ENCODE results near the gene DNASE2. TPM values are rescaled to one million over a fixed set of nuclear protein-coding genes. Genes with fewer than 3 reads are reported as not detected.
"Not testable (repeated sequence)": the region's sequence is repeated elsewhere in the genome, so short reads cannot be mapped to it uniquely, and the experiment has no call there.

DNASE2 gene, protein sequence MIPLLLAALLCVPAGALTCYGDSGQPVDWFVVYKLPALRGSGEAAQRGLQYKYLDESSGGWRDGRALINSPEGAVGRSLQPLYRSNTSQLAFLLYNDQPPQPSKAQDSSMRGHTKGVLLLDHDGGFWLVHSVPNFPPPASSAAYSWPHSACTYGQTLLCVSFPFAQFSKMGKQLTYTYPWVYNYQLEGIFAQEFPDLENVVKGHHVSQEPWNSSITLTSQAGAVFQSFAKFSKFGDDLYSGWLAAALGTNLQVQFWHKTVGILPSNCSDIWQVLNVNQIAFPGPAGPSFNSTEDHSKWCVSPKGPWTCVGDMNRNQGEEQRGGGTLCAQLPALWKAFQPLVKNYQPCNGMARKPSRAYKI
- total RNA-seq, result 22.5 TPM

DNA sequence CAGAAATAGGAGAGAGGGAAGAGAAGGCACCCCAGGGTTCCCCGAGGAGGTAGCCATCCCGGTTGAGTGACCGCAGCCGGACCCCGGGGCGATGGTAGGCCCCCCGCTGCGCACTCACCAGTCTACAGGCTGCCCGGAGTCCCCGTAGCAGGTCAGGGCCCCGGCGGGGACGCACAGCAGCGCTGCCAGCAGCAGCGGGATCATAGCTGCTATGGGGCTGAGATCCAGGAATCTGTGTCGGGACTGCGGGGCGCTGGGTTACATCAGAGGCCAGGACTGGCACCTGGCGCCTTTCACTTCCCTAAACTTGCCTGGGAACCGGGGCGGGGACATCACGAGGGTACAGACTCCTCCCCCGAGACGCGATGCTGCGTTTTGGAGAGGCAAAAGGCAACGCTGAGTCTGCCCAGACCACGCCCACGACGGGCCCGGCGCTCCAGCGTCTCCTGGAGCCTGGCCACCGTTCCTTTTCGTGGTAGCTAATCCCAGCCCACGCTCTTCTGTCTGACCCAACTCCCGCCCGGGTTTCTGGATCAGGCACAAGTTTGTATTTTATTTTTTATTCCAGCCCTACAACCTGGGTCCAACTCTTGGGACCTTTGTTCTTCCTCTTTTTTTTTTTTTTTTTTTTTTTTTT lies at the start of gene DNASE2:
TSS of gene DNASE2 (minus strand) at position 278 of the 637 bp plus-strand sequence. CDS start at position 204, 74 bp downstream.
- peak; percentile 87 for ATAC-seq

DNA sequence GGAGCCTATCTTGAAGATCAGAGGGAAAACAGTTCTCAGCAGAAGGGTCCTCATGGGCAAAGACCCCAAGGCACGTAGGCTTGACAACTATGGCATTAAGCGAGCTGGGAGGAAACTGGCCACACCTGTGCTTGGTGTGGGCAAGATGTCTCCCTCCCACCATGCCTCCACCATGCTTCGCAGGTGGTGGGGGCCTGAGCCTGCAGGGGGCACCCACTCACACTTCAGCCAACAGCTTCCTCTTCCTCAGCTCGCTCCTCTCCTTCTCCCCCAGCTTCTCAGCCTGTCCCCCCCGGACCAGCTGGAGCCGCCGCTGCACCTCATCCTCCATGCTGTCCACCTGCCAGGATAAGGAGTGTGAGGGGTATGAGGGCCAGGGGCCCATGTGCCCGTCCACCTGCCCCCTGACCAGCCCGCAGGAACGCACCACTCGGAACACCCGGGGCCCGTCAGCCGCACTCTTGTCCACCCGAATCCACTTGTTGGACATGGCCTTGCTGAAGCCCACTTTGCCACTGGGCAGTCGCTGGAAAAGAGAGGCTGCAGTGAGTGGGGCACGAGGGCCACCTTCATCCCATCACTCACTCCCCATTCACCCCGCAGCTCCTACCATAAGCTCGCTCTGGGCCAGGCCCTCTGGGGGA lies 48.9 kb upstream of the DNASE2 start:
- ATAC-seq, result no peak

DNA sequence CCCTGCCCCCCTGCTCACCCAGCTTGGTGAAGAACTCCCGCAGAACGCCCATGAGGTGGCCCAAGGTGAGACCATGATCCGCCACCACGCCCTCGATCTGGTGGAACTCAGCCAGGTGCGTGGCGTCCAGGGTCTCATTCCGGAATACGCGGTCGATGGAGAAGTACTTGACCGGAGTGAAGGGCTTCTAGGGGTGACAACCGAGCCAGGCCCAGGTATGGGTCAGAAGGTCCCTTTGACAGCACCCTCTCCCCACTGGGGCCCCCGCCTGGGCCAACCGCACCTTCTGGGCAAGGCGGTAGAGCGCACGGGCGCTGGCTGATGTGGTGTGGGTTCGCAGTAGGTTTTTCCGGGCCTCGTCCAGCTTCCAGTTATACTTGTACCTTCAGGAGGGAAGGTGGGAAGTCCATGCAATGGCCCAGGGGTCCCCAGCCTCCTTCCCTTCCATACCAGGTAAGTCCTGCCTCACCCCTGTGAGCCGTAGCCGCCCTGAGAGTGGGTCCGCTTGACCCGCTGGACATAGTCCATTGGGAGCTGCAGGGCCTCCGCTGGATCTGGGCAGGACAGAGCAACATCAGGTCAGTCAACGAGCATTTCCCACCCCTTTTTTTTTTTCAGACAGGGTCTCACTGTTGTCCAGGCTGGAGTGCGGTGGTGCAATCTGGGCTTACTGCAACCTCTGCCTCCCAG lies 43.5 kb upstream of the DNASE2 start:
- ATAC-seq, result no peak

DNA sequence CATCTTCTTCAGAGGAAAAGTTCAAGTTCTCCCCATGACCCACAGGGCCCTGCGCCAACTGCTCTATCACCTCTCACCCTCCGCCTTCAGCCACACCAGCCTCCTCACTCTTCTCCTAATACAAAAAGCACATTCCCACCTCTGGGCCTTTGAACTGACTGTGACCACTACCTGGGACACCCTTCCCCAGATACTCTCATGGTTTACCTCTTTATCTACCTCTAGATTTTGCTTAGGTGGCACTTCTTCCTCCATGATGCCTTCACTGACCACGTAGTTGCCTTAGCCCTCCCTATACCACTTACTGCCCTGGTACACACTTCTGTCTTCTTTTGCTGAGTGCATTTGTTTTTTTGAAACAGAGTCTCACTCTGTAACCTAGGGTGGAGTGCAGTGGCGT lies 41.7 kb upstream of the DNASE2 start:
- ATAC-seq, result no peak

DNA sequence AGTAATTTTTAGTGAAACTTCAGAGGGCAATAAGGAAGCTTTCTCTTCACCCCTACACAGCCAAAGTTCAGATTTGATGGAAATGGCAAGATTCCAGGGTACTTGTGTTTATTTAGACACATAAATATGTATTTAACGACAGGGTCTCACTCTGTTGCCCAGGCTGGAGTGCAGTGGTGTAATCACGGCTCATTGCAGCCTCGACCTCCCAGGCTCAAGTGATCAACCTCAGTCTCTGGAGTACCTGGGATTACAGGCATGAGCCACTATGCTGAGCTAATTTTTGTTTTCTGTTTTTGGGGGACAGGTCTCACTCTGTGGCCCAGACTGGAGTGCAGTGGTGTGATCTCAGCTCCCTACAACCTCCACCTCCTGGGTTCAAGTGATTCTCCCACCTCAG lies 39.8 kb upstream of the DNASE2 start:
- no peak for ATAC-seq

DNA sequence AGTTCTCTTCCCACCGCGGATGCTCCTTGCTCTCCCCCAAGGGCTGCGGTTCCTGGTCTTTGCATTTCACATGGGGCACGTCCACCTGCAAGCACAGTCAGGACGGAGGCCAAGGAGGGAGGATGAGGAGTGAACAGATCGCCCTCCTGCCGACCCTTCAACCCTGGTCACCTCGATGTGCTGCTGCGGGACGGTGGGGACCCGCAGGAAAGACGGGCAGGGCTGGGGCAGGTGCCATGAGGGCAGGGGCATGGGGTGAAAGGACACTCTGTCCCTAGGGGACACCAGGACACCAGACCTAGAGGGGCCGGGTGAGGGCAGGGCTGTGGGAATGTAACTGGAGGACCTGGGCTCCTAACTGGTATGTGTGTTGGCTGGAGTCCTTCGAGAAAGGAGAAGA lies 37.0 kb upstream of the DNASE2 start:
- ATAC-seq, result no peak

DNA sequence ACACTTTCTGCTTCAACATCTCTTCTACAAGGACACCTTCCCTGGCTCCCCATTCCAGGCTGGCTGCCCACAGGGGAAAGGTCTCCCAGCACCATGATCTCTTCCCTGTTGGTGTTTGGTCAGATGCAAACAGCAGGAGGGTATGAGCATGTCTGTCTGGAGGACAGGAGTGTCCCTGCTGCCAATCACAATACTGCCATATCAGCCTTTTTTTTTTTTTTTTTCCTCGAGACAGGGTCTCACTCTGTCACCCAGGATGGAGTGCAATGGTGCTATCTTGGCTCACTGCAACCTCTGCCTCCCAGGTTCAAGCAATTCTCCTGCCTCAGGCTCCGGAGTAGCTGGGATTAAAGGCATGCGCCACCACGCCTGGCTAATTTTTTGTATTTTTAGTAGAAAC lies 34.6 kb upstream of the DNASE2 start:
- ATAC-seq, result not testable (repeated sequence)

DNA sequence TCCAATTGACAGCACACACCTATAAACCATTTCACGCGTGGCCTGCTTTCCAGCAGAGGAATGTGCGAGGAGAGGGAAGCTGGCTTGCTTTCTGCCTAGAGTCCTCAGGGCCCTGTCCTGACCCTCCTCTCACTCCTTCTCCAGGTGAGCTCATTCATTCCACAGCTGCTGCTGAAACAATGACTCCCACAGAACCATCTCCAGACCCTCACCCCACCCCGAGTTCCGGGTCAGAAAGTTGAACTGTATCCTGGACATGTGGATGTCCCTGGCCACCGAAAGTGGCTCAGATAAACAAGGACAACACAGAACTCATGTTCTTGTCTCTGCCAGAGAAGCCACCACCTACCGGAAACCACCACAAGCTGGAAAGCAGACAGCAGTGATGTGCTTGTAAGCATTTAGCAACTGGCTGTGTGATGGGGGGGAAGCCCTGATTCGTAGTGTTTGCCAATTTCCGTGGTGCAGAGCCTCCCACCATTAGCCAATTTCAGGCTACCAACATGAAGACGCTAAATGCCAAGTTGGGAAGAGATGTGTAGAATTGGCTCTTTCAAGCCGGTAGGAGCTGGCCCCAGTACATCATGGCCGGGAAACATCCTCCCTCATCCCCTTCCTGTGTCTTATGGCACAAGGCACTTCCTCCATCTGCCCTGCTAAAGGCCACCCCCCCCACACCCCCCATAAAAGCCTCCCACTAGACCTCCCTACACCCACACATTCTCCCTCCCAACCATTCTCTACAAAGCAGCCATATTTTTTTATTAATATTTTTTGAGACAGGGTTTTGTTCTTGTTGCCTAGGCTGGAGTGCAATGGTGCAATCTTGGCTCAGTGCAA lies 32.8 kb upstream of the DNASE2 start:
- ATAC-seq, result peak; percentile 6

DNA sequence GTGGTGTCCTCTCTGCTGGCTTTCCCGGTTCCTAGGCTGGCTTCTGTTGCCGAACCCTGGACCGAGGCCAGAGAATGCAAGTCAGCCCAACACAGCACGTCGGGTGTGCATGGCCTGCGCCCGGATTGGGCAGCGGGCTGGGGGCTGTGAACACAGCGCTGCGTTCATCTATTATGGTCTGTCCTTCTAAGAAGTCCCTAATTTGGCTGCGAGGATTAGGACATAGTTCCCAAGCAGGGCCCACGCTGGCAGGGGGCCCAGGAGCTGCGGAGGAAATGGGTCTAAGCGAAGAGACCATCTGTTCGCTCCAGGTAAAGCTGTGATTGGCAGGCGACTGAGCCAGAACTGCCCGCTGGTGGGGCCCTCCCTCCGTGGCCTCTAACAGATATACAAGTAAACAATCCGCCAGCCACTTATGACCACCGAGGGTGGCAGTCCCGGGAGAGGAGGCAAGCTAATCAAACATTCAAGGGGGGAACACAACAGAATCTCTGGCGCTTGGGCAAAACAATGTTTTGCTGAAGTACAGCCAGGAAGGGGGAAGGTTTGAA lies 31.8 kb upstream of the DNASE2 start:
- peak; percentile 76 for ATAC-seq

DNA sequence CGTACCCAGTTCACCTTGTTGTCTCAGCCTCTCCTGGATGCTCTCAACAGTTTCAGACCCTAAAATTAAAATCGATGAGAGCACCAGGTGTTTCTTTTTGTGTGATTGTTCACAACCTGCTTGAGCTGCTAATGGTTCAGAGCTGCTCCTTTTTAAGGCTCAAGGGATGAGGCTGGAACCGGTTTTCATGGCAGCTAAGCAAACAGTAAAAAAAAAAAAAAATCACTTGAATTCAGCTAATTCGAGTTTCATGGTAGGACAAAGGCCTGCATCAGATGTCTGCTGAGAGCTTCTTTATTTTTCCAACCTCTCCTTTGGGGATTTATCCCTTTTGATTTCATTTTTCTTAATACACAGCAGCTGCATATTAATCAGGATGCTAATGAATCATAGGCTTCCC lies 31.3 kb upstream of the DNASE2 start:
- peak; percentile 12 for ATAC-seq

DNA sequence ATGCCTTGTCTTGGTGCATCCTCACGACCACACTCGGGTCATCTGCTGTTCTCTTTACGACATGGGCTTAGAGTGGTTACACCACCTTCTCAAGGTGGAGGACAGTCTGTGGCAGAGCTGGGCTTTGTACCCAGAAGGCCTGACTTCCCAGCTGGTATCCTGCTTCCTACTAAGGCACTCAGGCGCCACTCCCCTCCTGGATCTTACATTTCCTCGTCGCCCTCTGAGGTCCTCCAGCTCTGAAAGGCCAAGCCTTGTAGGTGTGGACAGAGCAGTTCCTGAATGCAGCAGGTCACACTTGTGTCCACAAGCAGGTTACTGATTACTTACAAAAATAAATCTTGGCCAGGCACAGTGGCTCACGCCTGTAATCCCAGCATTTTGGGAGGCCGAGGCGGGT lies 25.9 kb upstream of the DNASE2 start:
- no peak for ATAC-seq

DNA sequence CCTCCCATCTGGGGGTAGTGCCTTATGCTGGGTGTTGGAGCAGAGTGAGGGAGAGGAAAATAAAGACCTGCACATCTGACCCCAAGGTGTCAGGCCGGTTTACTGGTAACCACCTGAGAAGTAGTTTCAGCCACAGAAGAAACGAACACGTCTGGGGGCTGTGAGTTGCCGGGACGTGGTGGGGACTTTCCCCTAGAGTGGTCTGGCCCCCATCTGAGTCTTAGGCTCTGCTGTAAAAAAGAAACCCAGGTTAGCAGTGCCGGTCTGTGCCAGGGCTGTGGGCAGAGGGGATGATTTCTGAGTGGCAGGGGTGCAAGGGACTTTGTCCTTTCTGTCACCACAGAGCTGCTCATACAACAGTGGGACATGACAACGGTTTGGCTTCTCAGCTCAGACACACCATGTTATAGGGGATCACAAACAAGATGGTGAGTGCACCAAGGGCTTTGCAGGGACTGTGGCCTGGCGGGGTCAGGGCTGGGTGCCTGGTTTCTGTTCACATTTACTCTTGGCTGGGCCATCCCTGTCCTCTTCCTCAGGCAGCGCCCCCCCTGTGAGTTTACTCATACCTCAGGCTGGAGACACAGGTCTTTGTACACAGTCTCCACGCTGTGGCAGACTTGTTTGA lies 18.8 kb upstream of the DNASE2 start:
- no peak for ATAC-seq

DNA sequence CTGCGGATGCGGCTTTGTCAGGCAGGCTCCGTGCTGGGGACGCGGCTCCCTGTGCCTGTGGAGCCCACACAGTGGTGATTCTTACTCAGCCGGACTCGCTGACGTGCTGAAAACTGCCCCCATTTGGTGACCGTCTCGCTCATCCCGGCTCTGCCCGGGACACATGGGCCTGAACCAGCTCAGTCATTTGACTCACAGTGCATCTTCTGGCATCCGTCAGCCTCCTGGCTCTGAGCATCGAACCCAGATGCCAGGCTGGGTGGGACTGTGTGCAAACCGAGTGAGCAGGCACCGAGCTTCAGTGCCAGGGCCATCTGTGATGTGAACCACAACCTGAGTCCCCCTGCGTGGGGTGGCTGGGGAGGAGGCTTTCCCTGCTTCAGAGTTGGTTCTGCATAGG lies 15.2 kb upstream of the DNASE2 start:
- no peak for ATAC-seq

DNA sequence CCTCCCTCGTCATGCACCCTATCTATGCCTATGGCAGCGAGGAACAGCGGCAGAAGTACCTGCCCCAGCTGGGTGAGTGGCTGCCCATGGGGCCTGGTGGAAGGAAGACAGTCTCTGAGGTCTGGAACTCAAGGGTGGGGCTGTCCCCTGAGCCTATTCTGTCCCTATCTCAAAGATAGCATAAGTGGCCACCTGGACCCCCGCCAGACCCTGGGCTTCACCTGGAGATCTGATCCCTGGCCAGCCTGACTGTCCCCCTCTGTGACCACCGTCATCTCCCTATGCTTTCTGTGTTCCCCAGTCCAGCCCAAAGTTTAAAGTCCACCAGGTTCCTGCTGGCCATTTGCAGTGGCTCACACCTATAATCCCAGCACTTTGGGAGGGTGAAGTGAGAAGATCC lies 12.3 kb upstream of the DNASE2 start:
- ATAC-seq, result no peak

DNA sequence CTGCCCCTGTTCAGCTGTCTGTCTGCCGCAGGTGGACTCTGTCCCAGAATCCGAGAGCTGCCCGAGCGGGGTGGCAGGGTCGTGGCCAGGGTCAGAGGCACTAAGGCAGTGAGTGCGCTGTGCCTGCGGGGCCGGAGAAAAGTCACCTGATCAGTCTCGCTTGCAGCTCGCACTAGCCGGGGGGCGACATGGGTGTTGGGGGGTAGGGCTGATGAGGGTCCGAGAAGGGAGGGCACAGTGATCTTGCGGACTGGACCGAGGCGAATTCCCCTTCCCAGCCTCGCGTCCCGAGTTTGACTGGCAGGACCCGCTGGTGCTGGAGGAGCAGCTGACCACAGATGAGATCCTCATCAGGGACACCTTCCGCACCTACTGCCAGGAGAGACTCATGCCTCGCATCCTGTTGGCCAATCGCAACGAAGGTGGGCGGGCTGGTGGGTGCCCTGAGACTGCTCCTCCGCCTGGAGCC lies 10.3 kb upstream of the DNASE2 start:
- ATAC-seq, result peak; percentile 5

DNA sequence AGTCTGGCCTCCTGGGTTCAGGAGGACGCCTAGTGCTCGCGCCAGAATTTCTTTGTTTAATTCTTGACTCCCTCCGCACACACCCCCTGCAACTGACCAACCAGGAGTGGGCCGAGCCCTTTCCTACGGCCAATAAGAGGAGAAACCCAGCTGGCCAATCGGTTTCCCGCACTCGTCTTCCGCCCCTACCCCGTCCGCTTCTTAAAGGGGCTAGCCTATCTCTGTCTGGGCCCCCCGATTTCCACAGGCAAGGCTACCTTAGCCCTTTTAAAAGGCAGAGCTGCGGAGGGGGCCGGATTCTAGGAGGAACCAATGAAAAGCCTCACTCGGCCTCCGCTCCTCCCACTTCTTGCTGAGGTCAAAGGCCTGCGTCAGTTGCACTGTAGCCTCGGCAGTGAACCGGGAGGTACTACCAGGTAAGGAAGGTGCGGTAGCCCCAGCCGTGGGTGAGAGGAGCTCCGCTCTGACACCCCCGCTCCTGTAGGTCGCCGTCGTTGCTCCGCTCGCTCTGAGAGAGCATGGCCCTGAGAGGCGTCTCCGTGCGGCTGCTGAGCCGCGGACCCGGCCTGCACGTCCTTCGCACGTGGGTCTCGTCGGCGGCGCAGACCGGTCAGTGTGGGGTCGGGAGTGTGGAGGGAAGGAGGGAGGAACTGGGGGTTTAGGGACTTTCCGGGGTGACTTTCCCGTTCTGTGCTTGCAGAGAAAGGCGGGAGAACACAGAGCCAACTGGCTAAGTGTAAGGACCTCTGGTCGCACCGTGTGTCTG lies 9.7 kb upstream of the DNASE2 start, which contains the start of gene GCDH:
TSS of gene GCDH (plus strand) at position 374 of the 766 bp plus-strand sequence. CDS start at position 519, 145 bp downstream.
- ATAC-seq, result peak; percentile 96

DNA sequence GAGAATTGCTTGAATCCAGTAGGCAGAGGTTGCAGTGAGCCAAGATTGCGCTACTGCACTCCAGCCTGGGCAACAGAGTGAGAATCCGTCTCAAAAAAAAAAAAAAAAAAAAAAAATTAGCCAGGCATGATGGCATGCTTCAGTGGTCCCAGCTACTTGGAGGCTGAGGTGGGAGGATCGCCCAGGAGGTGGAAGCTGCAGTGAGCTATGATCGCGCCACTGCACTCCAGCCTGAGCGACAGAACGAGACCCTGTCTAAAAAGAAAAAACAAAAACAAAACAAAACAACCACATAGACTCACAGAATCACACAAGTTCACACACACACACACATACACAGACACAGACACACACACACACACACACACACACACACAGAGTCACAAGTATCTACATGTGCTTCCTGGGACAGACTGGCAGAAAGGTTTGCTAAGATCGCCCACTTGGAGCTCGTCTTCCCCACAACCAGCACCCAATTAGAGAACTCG lies 9.1 kb upstream of the DNASE2 start:
- ATAC-seq, result not testable (repeated sequence)

DNA sequence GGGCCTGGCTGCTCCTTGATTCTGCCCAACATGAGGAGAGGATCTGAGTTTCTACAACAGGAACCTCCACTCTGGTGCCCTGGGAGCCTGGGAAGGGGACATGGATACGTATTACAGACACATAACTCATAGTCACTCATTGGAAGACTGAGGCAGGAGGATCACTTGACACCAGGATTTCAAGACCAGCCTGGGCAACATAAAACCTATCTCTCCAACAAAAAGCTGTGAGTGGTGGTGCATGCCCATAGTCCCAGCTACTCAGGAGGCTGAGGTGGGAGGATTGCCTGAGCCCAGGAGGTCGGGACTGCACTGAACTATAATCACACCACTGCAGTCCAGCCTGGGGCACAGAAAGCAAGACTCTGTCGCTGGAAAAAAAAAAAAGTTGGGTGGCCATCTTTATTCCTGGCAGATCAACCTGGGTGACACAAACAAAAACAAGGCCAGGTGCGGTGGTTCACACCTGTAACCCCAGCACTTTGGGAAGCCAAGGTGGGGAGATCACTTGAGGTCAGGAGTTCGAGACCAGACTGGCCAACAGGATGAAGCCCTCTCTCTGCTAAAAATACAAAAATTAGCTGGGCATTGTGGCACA lies 6.9 kb upstream of the DNASE2 start:
- ATAC-seq, result no peak

DNA sequence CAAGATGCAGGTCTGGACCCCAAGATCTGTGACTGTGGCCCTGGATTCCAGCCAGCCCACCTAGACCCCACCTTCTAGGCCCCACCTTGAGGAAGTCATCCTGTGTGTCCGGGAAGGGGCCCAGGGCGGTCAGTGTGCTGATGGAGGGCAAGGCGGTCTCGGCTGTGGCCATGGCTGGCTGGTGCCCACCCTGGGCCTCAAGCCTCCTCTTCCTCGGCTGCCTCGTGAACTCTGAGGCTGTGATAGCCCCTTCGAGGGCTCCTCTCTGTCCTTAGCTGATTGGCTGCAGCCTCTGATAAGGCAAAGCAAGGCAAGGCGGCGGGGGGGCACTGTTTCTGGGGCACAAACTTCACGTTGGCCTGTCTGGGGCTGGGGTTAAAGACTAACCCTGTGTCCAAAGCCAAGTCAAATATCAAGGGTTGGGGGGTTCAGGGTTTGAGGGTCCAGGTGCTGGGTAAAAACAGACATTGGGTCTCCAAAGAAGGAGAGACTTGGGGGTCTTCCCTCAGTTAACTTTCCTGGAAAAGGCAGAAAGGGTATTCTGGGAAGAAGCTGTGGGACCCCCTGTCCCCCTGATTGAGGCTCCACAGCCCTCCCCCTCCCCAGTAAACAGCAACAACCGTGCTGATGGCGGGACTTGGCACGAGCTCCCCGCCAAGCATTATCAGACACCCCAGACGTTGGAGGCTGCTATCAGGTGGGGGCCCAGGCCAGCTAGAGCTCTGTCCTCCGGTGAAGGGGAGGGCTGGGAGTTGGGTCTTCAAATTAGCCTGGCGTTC lies 5.9 kb upstream of the DNASE2 start, which contains the start of gene KLF1:
TSS of gene KLF1 (minus strand) at position 233 of the 779 bp plus-strand sequence. CDS start at position 172, 61 bp downstream.
- no peak for ATAC-seq
